A673 (cell line): ENCODE data around the gene C16orf74. TPM values are rescaled to one million over a fixed set of nuclear protein-coding genes. Genes with fewer than 3 reads are reported as not detected.

Experiments used
- BruUV-seq: library from RNA; stranded (reverse); fragments of 400-500 nt; replicated peaks from 2 replicates; lab custom pipeline; 2021; lab: Mats Ljungman, UMichigan
- CTCF ChIA-PET: fragments of 300-600 bp; sonication (Branson Sonifier 250); formaldehyde crosslinking; loops from one replicate; lab custom pipeline; 2022; ENCODE audit warnings: antibody characterized with exemption; lab: Charles Lee
- POLR2A ChIA-PET: fragments of 300-600 bp; sonication (Branson Sonifier 250); formaldehyde crosslinking; loops from one replicate; lab custom pipeline; 2022; ENCODE audit warnings: antibody characterized with exemption; ENCODE audit not compliant: low non-redundant PET; lab: Charles Lee
- DNase-seq: peaks from one replicate; pipeline ENCODE4 v3.0.0-alpha.2; 2015; ENCODE audit warnings: low spot score
- H3K27ac ChIP-seq: fragments of 200-600 bp; sonication (generic); 2 replicates; pipeline ENCODE4 v1.5.1; 2016; ENCODE audit warnings: mixed run types, low read depth, mild to moderate bottlenecking, mixed read lengths, antibody characterized with exemption, low read length; ENCODE audit not compliant: poor library complexity, severe bottlenecking
- H3K27me3 ChIP-seq: fragments of 200-600 bp; sonication (generic); replicated peaks from 2 replicates; pipeline ENCODE4 v1.6.1; 2017; ENCODE audit warnings: mixed run types, low read depth, mild to moderate bottlenecking, mixed read lengths, antibody characterized with exemption, low read length; ENCODE audit not compliant: insufficient read depth, poor library complexity
- H3K36me3 ChIP-seq: fragments of 200-600 bp; sonication (generic); 2 replicates; pipeline ENCODE4 v1.6.1; 2016; ENCODE audit warnings: mixed run types, mild to moderate bottlenecking, mixed read lengths, antibody characterized with exemption, low read length; ENCODE audit not compliant: insufficient read depth, poor library complexity, severe bottlenecking
- H3K4me1 ChIP-seq: fragments of 200-600 bp; sonication (generic); 2 replicates; pipeline ENCODE4 v1.6.1; 2017; ENCODE audit warnings: mixed run types, mild to moderate bottlenecking, mixed read lengths, antibody characterized with exemption, low read length; ENCODE audit not compliant: insufficient read depth, poor library complexity, severe bottlenecking
- H3K4me3 ChIP-seq: fragments of 200-600 bp; sonication (generic); 2 replicates; pipeline ENCODE4 v1.5.1; 2016; ENCODE audit warnings: low read depth, mixed run types, mild to moderate bottlenecking, mixed read lengths, low read length; ENCODE audit not compliant: poor library complexity, severe bottlenecking
- H3K9me3 ChIP-seq: fragments of 200-600 bp; sonication (generic); 2 replicates; pipeline ENCODE4 v1.6.1; 2016; ENCODE audit warnings: mixed run types, low read depth, mild to moderate bottlenecking, mixed read lengths, antibody characterized with exemption, low read length; ENCODE audit not compliant: poor library complexity, severe bottlenecking
- CTCF ChIP-seq: fragments of 300-800, 200-600 bp; sonication (generic); conservative IDR thresholded peaks from 2 replicates; pipeline ENCODE4 v1.5.1; 2017; ENCODE audit warnings: low read depth, mild to moderate bottlenecking, antibody characterized with exemption, low read length, moderate library complexity, mixed read lengths
- EZH2 ChIP-seq: fragments of 200-600 bp; sonication (generic); IDR thresholded peaks from 2 replicates; pipeline ENCODE4 v1.6.1; 2017; ENCODE audit warnings: borderline replicate concordance, low read depth, mild to moderate bottlenecking, mixed read lengths, antibody characterized with exemption, low read length; ENCODE audit not compliant: poor library complexity, severe bottlenecking
- intact Hi-C: fragments of 100-400 bp; cut with micrococcal nuclease; formaldehyde crosslinking; loops from one replicate; pipeline ENCODE4 v1.10.0; 2022; ENCODE audit not compliant: unreplicated experiment
- total RNA-seq: library from RNA; stranded (reverse); gene quantifications from 2 replicates; pipeline ENCODE4 v1.2.3, GENCODE V29; 2021

The C16orf74 gene
- total RNA-seq, 1 experiment from 2014 or later = 3.8 TPM

- Histone ChIP-seq H3K36me3 (peaks cover 92% of the 10 kb centered on the region), H3K4me1 (peaks cover 15% of the 10 kb centered on the region), H3K9me3 (no peaks in the 10 kb centered on the region), H3K4me3 (no peak overlapping the region), H3K27me3 (no peaks in the 10 kb centered on the region), H3K27ac (no peak overlapping the region)
- ChIA-PET CTCF (no interaction called here), POLR2A (interaction anchor here (0.6 kb wide), 1 partner anchor 8 kb away, joined by 4 read pairs; no protein-coding TSS in a partner anchor)
- no TSS peak for BruUV-seq
- intact Hi-C loops = no loop called here
- no peak for DNase-seq
- TF ChIP-seq EZH2 (no peak), CTCF (no peak)
These were observed 73.4 kb downstream of the C16orf74 start for GRCh38 chr16:85677383-85677967.

GRCh38 chr16:85676466-85676865 lies 74.4 kb downstream of the C16orf74 start:
- intact Hi-C loops = no loop called here

GRCh38 chr16:85675251-85675874 lies 75.5 kb downstream of the C16orf74 start:
- peak; percentile 48 for DNase-seq
- CTCF ChIA-PET = no interaction called here

More at GRCh38 chr16:85676466-85676865, 74.4 kb downstream of the C16orf74 start:
- POLR2A ChIA-PET = interaction anchor here (0.6 to 0.7 kb wide), 2 partner anchors 8 to 289 kb away, joined by 3 to 5 read pairs; no protein-coding TSS in a partner anchor
- Histone ChIP-seq H3K9me3 (no peaks in the 10 kb centered on the region), H3K4me1 (peaks cover 15% of the 10 kb centered on the region), H3K4me3 (no peak overlapping the region), H3K36me3 (peaks cover 96% of the 10 kb centered on the region), H3K27ac (no peak overlapping the region), H3K27me3 (no peaks in the 10 kb centered on the region)
- BruUV-seq = no TSS peak
- TF ChIP-seq CTCF (no peak), EZH2 (no peak)
- CTCF ChIA-PET = no interaction called here
- no peak for DNase-seq

More at GRCh38 chr16:85675251-85675874, 75.5 kb downstream of the C16orf74 start:
- TF ChIP-seq CTCF (peak; percentile 56), EZH2 (no peak)
- Histone ChIP-seq H3K4me1 (peaks cover 15% of the 10 kb centered on the region), H3K27ac (no peak overlapping the region), H3K4me3 (no peak overlapping the region), H3K9me3 (no peaks in the 10 kb centered on the region), H3K36me3 (peaks cover 94% of the 10 kb centered on the region), H3K27me3 (no peaks in the 10 kb centered on the region)
- POLR2A ChIA-PET = no interaction called here
- BruUV-seq = TSS peak; percentile 13
- intact Hi-C loops = loop anchor here (1.0 kb wide), 1 partner anchor 43 kb away; no protein-coding TSS in a partner anchor
